HL-60/S4 (cell line): ENCODE measurements around the gene GALNT18.

Experiments used
- in situ Hi-C: fragments of 300-500 bp; cut with MboI; formaldehyde crosslinking; loops from 2 replicates; pipeline ENCODE4 v1.14.3; 2022; ENCODE audit warnings: low sequenced_read_pairs

Gene GALNT18

GRCh38 chr11:11391796-11392463, 229.9 kb downstream of the GALNT18 start:
- in situ Hi-C loops, result no loop called here

GRCh38 chr11:11391169-11391568, 230.6 kb downstream of the GALNT18 start:
- in situ Hi-C loops, result no loop called here

GRCh38 chr11:11390068-11390771, 231.6 kb downstream of the GALNT18 start:
- in situ Hi-C loops, result no loop called here

GRCh38 chr11:11389238-11389637, 232.6 kb downstream of the GALNT18 start:
- in situ Hi-C loops, result no loop called here

GRCh38 chr11:11387622-11388305, 234.0 kb downstream of the GALNT18 start:
- in situ Hi-C loops, result no loop called here

GRCh38 chr11:11387207-11387606, 234.6 kb downstream of the GALNT18 start:
- in situ Hi-C loops, result no loop called here

- in situ Hi-C loops, result no loop called here
Observed at GRCh38 chr11:11384829-11385228, 237.0 kb downstream of the GALNT18 start.

GRCh38 chr11:11383995-11384394, 237.8 kb downstream of the GALNT18 start:
- in situ Hi-C loops, result no loop called here

GRCh38 chr11:11382858-11383532, 238.8 kb downstream of the GALNT18 start:
- in situ Hi-C loops, result no loop called here

GRCh38 chr11:11381471-11382105, 240.2 kb downstream of the GALNT18 start:
- in situ Hi-C loops, result no loop called here

- in situ Hi-C loops, result no loop called here
Observed at GRCh38 chr11:11380883-11381282, 240.9 kb downstream of the GALNT18 start.

GRCh38 chr11:11380340-11380739, 241.5 kb downstream of the GALNT18 start:
- in situ Hi-C loops, result no loop called here

- in situ Hi-C loops, result no loop called here
Observed at GRCh38 chr11:11379661-11380060, 242.1 kb downstream of the GALNT18 start.

- in situ Hi-C loops, result no loop called here
Observed at GRCh38 chr11:11378184-11378940, 243.4 kb downstream of the GALNT18 start.

GRCh38 chr11:11374358-11375148, 247.3 kb downstream of the GALNT18 start:
- in situ Hi-C loops, result no loop called here

- in situ Hi-C loops, result no loop called here
Observed at GRCh38 chr11:11373934-11374333, 247.9 kb downstream of the GALNT18 start.

- in situ Hi-C loops, result no loop called here
Observed at GRCh38 chr11:11372461-11372860, 249.3 kb downstream of the GALNT18 start.

GRCh38 chr11:11370962-11371303, 250.9 kb downstream of the GALNT18 start:
- in situ Hi-C loops, result no loop called here

- in situ Hi-C loops, result no loop called here
Observed at GRCh38 chr11:11370255-11370961, 251.4 kb downstream of the GALNT18 start.
